Natural killer cell (primary cell): ENCODE results near the gene MTA2. TPM values are rescaled to one million over a fixed set of nuclear protein-coding genes. Genes with fewer than 3 reads are reported as not detected.
"Not testable (repeated sequence)": the region's sequence is repeated elsewhere in the genome, so short reads cannot be mapped to it uniquely, and the experiment has no call there.

ENCODE experiments used
- ATAC-seq, 3 donors: fragments of 150-1000 bp in 2 of 3; fragments of 200-7000 bp in 1 of 3; cut with Tn5 transposase; 1 replicate in 1 of 3; 2 replicates in 2 of 3; pipeline ENCODE4 v1.10.0; 2021; ENCODE audit warnings: mild to moderate bottlenecking in 2 of 3, moderate library complexity in 2 of 3
- DNase-seq, 2 donors: peaks; one replicate each; pipeline versions ENCODE4 v3.0.0 to v3.0.0-alpha.2; 2013 to 2021; ENCODE audit warnings: mixed read lengths in 1 of 2
- H3K27ac ChIP-seq: one replicate; pipeline ENCODE4 v1.5.1; 2013; ENCODE audit warnings: mild to moderate bottlenecking, low read length
- H3K27me3 ChIP-seq: one replicate; pipeline ENCODE4 v1.6.1; 2013; ENCODE audit warnings: low read length; ENCODE audit not compliant: control insufficient read depth, insufficient read depth
- H3K36me3 ChIP-seq: one replicate; pipeline ENCODE4 v1.6.1; 2013; ENCODE audit warnings: low read length; ENCODE audit not compliant: control insufficient read depth, insufficient read depth
- H3K4me1 ChIP-seq: one replicate; pipeline ENCODE4 v1.6.1; 2013; ENCODE audit warnings: low read length; ENCODE audit not compliant: control insufficient read depth, insufficient read depth
- H3K4me3 ChIP-seq: one replicate; pipeline ENCODE4 v1.5.1; 2013; ENCODE audit warnings: low read length
- H3K9me3 ChIP-seq: one replicate; pipeline ENCODE4 v1.6.1; 2013; ENCODE audit warnings: low read length; ENCODE audit not compliant: control insufficient read depth, insufficient read depth
- H3K27ac Mint-ChIP-seq, 2 donors: one replicate each; pipeline ENCODE4 v1.8.0; 2022; ENCODE audit warnings: mild to moderate bottlenecking in 2 of 2, mixed read lengths in 2 of 2, moderate library complexity in 1 of 2
- H3K27me3 Mint-ChIP-seq, 2 donors: one replicate each; pipeline ENCODE4 v1.8.0; 2022; ENCODE audit warnings: low read depth in 2 of 2, mixed read lengths in 2 of 2
- H3K36me3 Mint-ChIP-seq: one replicate; pipeline ENCODE4 v1.8.0; 2022; ENCODE audit warnings: mixed read lengths
- H3K4me1 Mint-ChIP-seq, 2 donors: one replicate each; pipeline ENCODE4 v1.8.0; 2022; ENCODE audit warnings: mixed read lengths in 2 of 2
- H3K4me3 Mint-ChIP-seq: one replicate; pipeline ENCODE4 v1.8.0; 2022; ENCODE audit warnings: mild to moderate bottlenecking, moderate library complexity, mixed read lengths
- H3K9me3 Mint-ChIP-seq, 2 donors: one replicate each; pipeline ENCODE4 v1.8.0; 2022; ENCODE audit warnings: mixed read lengths in 2 of 2
- CTCF ChIP-seq: fragments of 200-600 bp; IDR thresholded peaks from one replicate; pipeline ENCODE4 v1.8.0; 2022; ENCODE audit warnings: antibody characterized with exemption
- WGBS: methylation state at CpG from one replicate; pipeline ENCODE4 v1.1.7; 2013; ENCODE audit warnings: missing lambda C conversion rate; ENCODE audit not compliant: insufficient coverage; 5-methylcytosine and 5-hydroxymethylcytosine counted together
- intact Hi-C: fragments of 100-400 bp; cut with micrococcal nuclease; formaldehyde crosslinking; loops from one replicate; pipeline ENCODE4 v1.14.2; 2022
- total RNA-seq, 4 donors: library from RNA; stranded (reverse); fragments of 120-200 nt in 1 of 4; gene quantifications; one replicate each; pipeline versions ENCODE4 v1.2.3 to v1.2.4, GENCODE V29; 2013 to 2022

MTA2 gene
- total RNA-seq, 3 donors from 2014 or later (not counting 1 experiment from before 2014, with no cell fraction given) = 254 to 305 (median 259) TPM

GRCh38 chr11:62621567-62622470 is 20.2 kb upstream of the MTA2 start, which contains the start of gene B3GAT3:
B3GAT3 (minus strand) TSS chr11:62621986; CDS start chr11:62621947, 39 bp downstream.
- peak within 1 kb of the TSS; percentile 97 for H3K27ac ChIP-seq
- H3K4me1 Mint-ChIP-seq = peaks cover 17 to 21% of the 10 kb centered on the region in 2 donors
- H3K27me3 Mint-ChIP-seq = no peaks in the 10 kb centered on the region
- TF ChIP-seq CTCF = no peak
- WGBS = under 1% methylated on average over 77 of the region's 77 CpGs
- H3K4me3 ChIP-seq = peak within 1 kb of the TSS; percentile 77
- H3K27me3 ChIP-seq = no peaks in the 10 kb centered on the region
- peak within 1 kb of the TSS; percentile 93 for H3K4me3 Mint-ChIP-seq
- peak within 1 kb of the TSS; percentile 94 to 98 for H3K27ac Mint-ChIP-seq
- H3K36me3 Mint-ChIP-seq = no peaks in the 10 kb centered on the region
- H3K9me3 ChIP-seq = no peaks in the 10 kb centered on the region
- H3K4me1 ChIP-seq = peaks cover 20% of the 10 kb centered on the region
- H3K9me3 Mint-ChIP-seq = no peaks in the 10 kb centered on the region
- peaks cover 22% of the 10 kb centered on the region for H3K36me3 ChIP-seq
- ATAC-seq (peak; percentile 86 to 97 (median 89)), DNase-seq (peak; percentile 95 to 99)
- intact Hi-C loops = loop anchor here (1.0 to 2.0 kb wide), 2 partner anchors 9 to 25 kb away; partner anchors contain the start of genes GANAB and ROM1

- DNase-seq (no peak), ATAC-seq (no peak)
- Mint-ChIP-seq H3K4me3 (peak overlapping the region; percentile 93), H3K9me3 (no peaks in the 10 kb centered on the region), H3K27me3 (no peaks in the 10 kb centered on the region), H3K27ac (peak overlapping the region; percentile 94 to 98), H3K36me3 (no peaks in the 10 kb centered on the region), H3K4me1 (peaks cover 17 to 21% of the 10 kb centered on the region in 2 donors)
- Histone ChIP-seq H3K9me3 (no peaks in the 10 kb centered on the region), H3K4me3 (peak overlapping the region; percentile 77), H3K27ac (peak overlapping the region; percentile 97), H3K27me3 (no peaks in the 10 kb centered on the region), H3K4me1 (peaks cover 20% of the 10 kb centered on the region), H3K36me3 (peaks cover 20% of the 10 kb centered on the region)
- TF ChIP-seq CTCF = no peak
- intact Hi-C loops = loop anchor here (1.0 kb wide), 1 partner anchor 8 kb away; the partner anchor contains the start of gene ROM1
- 39% methylated on average over 7 of the region's 8 CpGs for WGBS
These were observed 19.4 kb upstream of the MTA2 start for GRCh38 chr11:62621027-62621566.

- H3K27ac ChIP-seq, H3K27me3 ChIP-seq, H3K9me3 ChIP-seq, intact Hi-C loops, H3K27ac Mint-ChIP-seq, H3K27me3 Mint-ChIP-seq, DNase-seq, H3K4me3 ChIP-seq, H3K36me3 Mint-ChIP-seq, H3K9me3 Mint-ChIP-seq, H3K4me3 Mint-ChIP-seq, ATAC-seq: not testable (repeated sequence)
- 96% methylated on average over 14 of the region's 14 CpGs for WGBS
- Histone ChIP-seq H3K36me3 (peaks cover 19% of the 10 kb centered on the region), H3K4me1 (peaks cover 23% of the 10 kb centered on the region)
- H3K4me1 Mint-ChIP-seq = peaks cover 13 to 31% of the 10 kb centered on the region in 2 donors
These were observed 15.3 kb upstream of the MTA2 start for GRCh38 chr11:62616957-62617356.

- Histone ChIP-seq H3K4me3 (no peak overlapping the region), H3K9me3 (no peaks in the 10 kb centered on the region), H3K4me1 (peaks cover 28% of the 10 kb centered on the region), H3K27me3 (no peaks in the 10 kb centered on the region), H3K36me3 (peaks cover 26% of the 10 kb centered on the region), H3K27ac (no peak overlapping the region)
- Mint-ChIP-seq H3K27me3 (no peaks in the 10 kb centered on the region), H3K9me3 (no peaks in the 10 kb centered on the region), H3K36me3 (no peaks in the 10 kb centered on the region), H3K27ac (no peak overlapping the region), H3K4me1 (peaks cover 11 to 33% of the 10 kb centered on the region in 2 donors), H3K4me3 (no peak overlapping the region)
- ATAC-seq (no peak), DNase-seq (no peak)
- intact Hi-C loops = no loop called here
- TF ChIP-seq CTCF = no peak
- 77% methylated on average over 7 of the region's 7 CpGs for WGBS
These were observed 13.9 kb upstream of the MTA2 start for GRCh38 chr11:62615521-62615920.
